Measurements from ENCODE around the gene DSCAML1. TPM values are rescaled to one million over a fixed set of nuclear protein-coding genes. Genes with fewer than 3 reads are reported as not detected.

The DSCAML1 gene
- total RNA-seq, 1 donor from 2014 or later = 0.16 TPM

- no peak overlapping the region for H3K4me3 Mint-ChIP-seq (ENCODE audit: unreplicated experiment)
- H3K27me3 Mint-ChIP-seq (ENCODE audit: low read depth, unreplicated experiment) = peaks cover 88% of the 10 kb centered on the region
- no peak for FAIRE-seq
These were observed 4.8 kb downstream of the DSCAML1 start for GRCh38 chr11:117792241-117792640.

GRCh38 chr11:117790279-117790678, 6.7 kb downstream of the DSCAML1 start:
- Histone ChIP-seq H3K36me3 (ENCODE audit: insufficient read depth, low read length) (no peaks in the 10 kb centered on the region), H3K27me3 (ENCODE audit: insufficient read depth, low read length) (peaks cover 27% of the 10 kb centered on the region), H3K79me2 (ENCODE audit: insufficient read depth, low read length) (no peaks in the 10 kb centered on the region), H3K9ac (ENCODE audit: low read length) (no peak overlapping the region), H3K27ac (ENCODE audit: low read depth, low read length) (no peak overlapping the region), H3K4me1 (ENCODE audit: insufficient read depth, low read length) (no peaks in the 10 kb centered on the region), H3K4me3 (ENCODE audit: insufficient read depth, low read depth, low read length) (no peak overlapping the region), H4K20me1 (ENCODE audit: insufficient read depth, low read length) (no peaks in the 10 kb centered on the region), H3K4me2 (ENCODE audit: low read length) (no peak overlapping the region), H3K9me3 (ENCODE audit: insufficient read depth, low read depth, low read length) (no peaks in the 10 kb centered on the region), H2AFZ (ENCODE audit: low read depth, low read length) (no peak overlapping the region)
- no peak for DNase-seq (ENCODE audit: low read depth)
- Mint-ChIP-seq H3K27ac (ENCODE audit: unreplicated experiment) (no peak overlapping the region), H3K36me3 (ENCODE audit: low read depth, unreplicated experiment) (no peaks in the 10 kb centered on the region), H3K4me3 (ENCODE audit: unreplicated experiment) (no peak overlapping the region), H3K4me1 (ENCODE audit: low read depth, unreplicated experiment) (peaks cover 2% of the 10 kb centered on the region), H3K9me3 (ENCODE audit: unreplicated experiment) (no peaks in the 10 kb centered on the region), H3K27me3 (ENCODE audit: low read depth, unreplicated experiment) (peaks cover 99% of the 10 kb centered on the region)
- FAIRE-seq = no peak
- TF ChIP-seq EZH2 (IDR thresholded peaks at IDR 0.05; ENCODE audit: insufficient read depth, low read length) (no peak), CTCF (IDR thresholded peaks at IDR 0.05; ENCODE audit: insufficient read depth, low read depth, low read length) (no peak)

More at GRCh38 chr11:117792241-117792640, 4.8 kb downstream of the DSCAML1 start:
- TF ChIP-seq CTCF (IDR thresholded peaks at IDR 0.05; ENCODE audit: insufficient read depth, low read depth, low read length) = no peak
- TF ChIP-seq EZH2 (IDR thresholded peaks at IDR 0.05; ENCODE audit: insufficient read depth, low read length) = no peak
- Histone ChIP-seq H3K27me3 (ENCODE audit: insufficient read depth, low read length) (peaks cover 31% of the 10 kb centered on the region), H3K27ac (ENCODE audit: low read depth, low read length) (no peak overlapping the region), H4K20me1 (ENCODE audit: insufficient read depth, low read length) (no peaks in the 10 kb centered on the region), H3K9me3 (ENCODE audit: insufficient read depth, low read depth, low read length) (no peaks in the 10 kb centered on the region), H3K4me1 (ENCODE audit: insufficient read depth, low read length) (no peaks in the 10 kb centered on the region), H2AFZ (ENCODE audit: low read depth, low read length) (no peak overlapping the region), H3K9ac (ENCODE audit: low read length) (no peak overlapping the region), H3K4me3 (ENCODE audit: insufficient read depth, low read depth, low read length) (no peak overlapping the region), H3K79me2 (ENCODE audit: insufficient read depth, low read length) (no peaks in the 10 kb centered on the region), H3K4me2 (ENCODE audit: low read length) (no peak overlapping the region), H3K36me3 (ENCODE audit: insufficient read depth, low read length) (no peaks in the 10 kb centered on the region)
- no peaks in the 10 kb centered on the region for H3K4me1 Mint-ChIP-seq (ENCODE audit: low read depth, unreplicated experiment)
- no peaks in the 10 kb centered on the region for H3K36me3 Mint-ChIP-seq (ENCODE audit: low read depth, unreplicated experiment)
- DNase-seq (ENCODE audit: low read depth) = no peak
- H3K9me3 Mint-ChIP-seq (ENCODE audit: unreplicated experiment) = no peaks in the 10 kb centered on the region
- H3K27ac Mint-ChIP-seq (ENCODE audit: unreplicated experiment) = no peak overlapping the region

GRCh38 chr11:117789241-117789640, 7.8 kb downstream of the DSCAML1 start:
- Histone ChIP-seq H3K9me3 (ENCODE audit: insufficient read depth, low read depth, low read length) (no peaks in the 10 kb centered on the region), H3K27ac (ENCODE audit: low read depth, low read length) (no peak overlapping the region), H3K4me1 (ENCODE audit: insufficient read depth, low read length) (no peaks in the 10 kb centered on the region), H3K27me3 (ENCODE audit: insufficient read depth, low read length) (peaks cover 29% of the 10 kb centered on the region), H3K4me3 (ENCODE audit: insufficient read depth, low read depth, low read length) (no peak overlapping the region), H3K4me2 (ENCODE audit: low read length) (no peak overlapping the region), H4K20me1 (ENCODE audit: insufficient read depth, low read length) (no peaks in the 10 kb centered on the region), H3K36me3 (ENCODE audit: insufficient read depth, low read length) (no peaks in the 10 kb centered on the region), H2AFZ (ENCODE audit: low read depth, low read length) (no peak overlapping the region), H3K79me2 (ENCODE audit: insufficient read depth, low read length) (no peaks in the 10 kb centered on the region), H3K9ac (ENCODE audit: low read length) (no peak overlapping the region)
- Mint-ChIP-seq H3K4me3 (ENCODE audit: unreplicated experiment) (no peak overlapping the region), H3K27me3 (ENCODE audit: low read depth, unreplicated experiment) (peaks cover 99% of the 10 kb centered on the region), H3K27ac (ENCODE audit: unreplicated experiment) (no peak overlapping the region), H3K36me3 (ENCODE audit: low read depth, unreplicated experiment) (no peaks in the 10 kb centered on the region), H3K9me3 (ENCODE audit: unreplicated experiment) (no peaks in the 10 kb centered on the region), H3K4me1 (ENCODE audit: low read depth, unreplicated experiment) (peaks cover 2% of the 10 kb centered on the region)
- FAIRE-seq = no peak
- no peak for DNase-seq (ENCODE audit: low read depth)
- TF ChIP-seq CTCF (IDR thresholded peaks at IDR 0.05; ENCODE audit: insufficient read depth, low read depth, low read length) (no peak), EZH2 (IDR thresholded peaks at IDR 0.05; ENCODE audit: insufficient read depth, low read length) (no peak)
